ENCODE data around the gene PARP2. TPM values are rescaled to one million over a fixed set of nuclear protein-coding genes. Genes with fewer than 3 reads are reported as not detected.

The PARP2 gene
- total RNA-seq, 1 experiment from 2014 or later = 49.4 TPM

DNA sequence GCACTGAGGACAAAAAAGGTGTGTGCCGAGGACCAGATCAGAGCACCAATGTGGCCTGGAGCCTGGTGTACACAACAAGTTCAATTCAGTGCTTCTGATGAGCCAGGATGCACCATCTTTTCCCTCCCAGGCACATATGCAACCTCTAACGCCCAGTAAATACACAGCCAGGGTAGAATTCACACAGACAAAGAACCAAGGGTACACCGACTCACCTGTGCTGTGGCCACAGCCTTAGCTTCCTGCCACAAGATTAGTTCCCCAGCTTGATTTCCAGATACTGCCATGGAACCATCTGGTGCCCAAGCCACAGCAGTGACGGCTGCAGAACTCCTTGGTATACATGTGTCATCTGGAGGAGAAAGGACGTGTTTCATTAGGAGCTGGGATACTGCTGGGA is 29.4 kb downstream of the PARP2 start:
- TF ChIP-seq, protein P1, sequence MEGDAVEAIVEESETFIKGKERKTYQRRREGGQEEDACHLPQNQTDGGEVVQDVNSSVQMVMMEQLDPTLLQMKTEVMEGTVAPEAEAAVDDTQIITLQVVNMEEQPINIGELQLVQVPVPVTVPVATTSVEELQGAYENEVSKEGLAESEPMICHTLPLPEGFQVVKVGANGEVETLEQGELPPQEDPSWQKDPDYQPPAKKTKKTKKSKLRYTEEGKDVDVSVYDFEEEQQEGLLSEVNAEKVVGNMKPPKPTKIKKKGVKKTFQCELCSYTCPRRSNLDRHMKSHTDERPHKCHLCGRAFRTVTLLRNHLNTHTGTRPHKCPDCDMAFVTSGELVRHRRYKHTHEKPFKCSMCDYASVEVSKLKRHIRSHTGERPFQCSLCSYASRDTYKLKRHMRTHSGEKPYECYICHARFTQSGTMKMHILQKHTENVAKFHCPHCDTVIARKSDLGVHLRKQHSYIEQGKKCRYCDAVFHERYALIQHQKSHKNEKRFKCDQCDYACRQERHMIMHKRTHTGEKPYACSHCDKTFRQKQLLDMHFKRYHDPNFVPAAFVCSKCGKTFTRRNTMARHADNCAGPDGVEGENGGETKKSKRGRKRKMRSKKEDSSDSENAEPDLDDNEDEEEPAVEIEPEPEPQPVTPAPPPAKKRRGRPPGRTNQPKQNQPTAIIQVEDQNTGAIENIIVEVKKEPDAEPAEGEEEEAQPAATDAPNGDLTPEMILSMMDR (IDR thresholded peaks at IDR 0.05; ENCODE audit: insufficient read depth in 1 of 2, low read depth in 1 of 2, low read length in 1 of 2, severe bottlenecking in 1 of 2, unreplicated experiment in 1 of 2) = no peak
- ChIA-PET CTCF (no interaction called here), POLR2A (no interaction called here)
- Mint-ChIP-seq H3K4me3 (ENCODE audit: unreplicated experiment) (no peak overlapping the region), H3K4me1 (ENCODE audit: low read depth, unreplicated experiment) (peaks cover 14% of the 10 kb centered on the region), H3K27me3 (ENCODE audit: insufficient read depth, unreplicated experiment) (no peaks in the 10 kb centered on the region), H3K9me3 (ENCODE audit: unreplicated experiment) (no peaks in the 10 kb centered on the region), H3K36me3 (ENCODE audit: insufficient read depth, unreplicated experiment) (peaks cover 75% of the 10 kb centered on the region), H3K27ac (ENCODE audit: unreplicated experiment) (no peak overlapping the region)
- Histone ChIP-seq H3K4me1 (peaks cover 13% of the 10 kb centered on the region), H3K4me3 (ENCODE audit: low read depth, low read length) (no peak overlapping the region), H3K27me3 (replicated peaks; ENCODE audit: control insufficient read depth, insufficient read depth, low read length) (no peaks in the 10 kb centered on the region), H3K9me3 (no peaks in the 10 kb centered on the region), H3K36me3 (ENCODE audit: control insufficient read depth, insufficient read depth, low read length) (peaks cover 5% of the 10 kb centered on the region; the same call in 1 of the 2 replicates)
- DNase-seq = no peak
- no TSS peak for BruUV-seq (replicated peaks)
- intact Hi-C loops (cut with micrococcal nuclease; ENCODE audit: unreplicated experiment) = no loop called here

DNA sequence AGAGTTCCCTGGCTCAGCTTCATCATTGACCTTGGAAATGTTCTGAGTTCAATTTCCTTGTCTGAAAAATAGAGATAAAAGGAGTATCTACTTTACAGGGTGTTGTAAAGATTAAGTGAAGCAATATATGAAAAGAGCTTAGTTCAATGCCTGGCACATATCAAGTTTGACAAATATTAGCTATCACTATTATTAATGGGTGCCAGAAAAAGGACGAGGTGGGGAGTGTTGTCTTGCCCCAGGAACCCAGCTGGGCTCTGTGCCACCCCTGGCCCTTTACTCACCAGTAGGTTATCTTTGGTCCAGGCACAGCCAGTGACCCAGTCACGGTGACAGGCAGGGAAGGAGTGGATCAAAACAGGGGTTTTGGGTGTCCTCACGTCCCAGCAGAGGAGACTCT is 32.0 kb downstream of the PARP2 start:
- BruUV-seq (replicated peaks) = no TSS peak
- H3K36me3 ChIP-seq (ENCODE audit: control insufficient read depth, insufficient read depth, low read length) = peaks cover 5% of the 10 kb centered on the region; the same call in 1 of the 2 replicates
- Mint-ChIP-seq H3K36me3 (ENCODE audit: insufficient read depth, unreplicated experiment) (peaks cover 75% of the 10 kb centered on the region), H3K9me3 (ENCODE audit: unreplicated experiment) (no peaks in the 10 kb centered on the region), H3K27me3 (ENCODE audit: insufficient read depth, unreplicated experiment) (no peaks in the 10 kb centered on the region), H3K4me3 (ENCODE audit: unreplicated experiment) (no peak overlapping the region), H3K4me1 (ENCODE audit: low read depth, unreplicated experiment) (peaks cover 14% of the 10 kb centered on the region), H3K27ac (ENCODE audit: unreplicated experiment) (peak overlapping the region; percentile 89)
- ChIA-PET POLR2A (interaction anchor here (1.3 kb wide), 1 partner anchor 32 kb away, joined by 16 read pairs; the partner anchor contains the start of gene PARP2), CTCF (interaction anchor here (0.6 to 1.0 kb wide), 2 partner anchors 40 to 239 kb away, joined by 3 to 4 read pairs; no protein-coding TSS in a partner anchor)
- no peaks in the 10 kb centered on the region for H3K27me3 ChIP-seq (replicated peaks; ENCODE audit: control insufficient read depth, insufficient read depth, low read length)
- TF ChIP-seq, protein P1 (IDR thresholded peaks at IDR 0.05; ENCODE audit: insufficient read depth in 1 of 2, low read depth in 1 of 2, low read length in 1 of 2, severe bottlenecking in 1 of 2, unreplicated experiment in 1 of 2) = no peak
- intact Hi-C loops (cut with micrococcal nuclease; ENCODE audit: unreplicated experiment) = no loop called here
- no peaks in the 10 kb centered on the region for H3K9me3 ChIP-seq
- no peak for DNase-seq
- peaks cover 13% of the 10 kb centered on the region for H3K4me1 ChIP-seq
- no peak overlapping the region for H3K4me3 ChIP-seq (ENCODE audit: low read depth, low read length)

DNA sequence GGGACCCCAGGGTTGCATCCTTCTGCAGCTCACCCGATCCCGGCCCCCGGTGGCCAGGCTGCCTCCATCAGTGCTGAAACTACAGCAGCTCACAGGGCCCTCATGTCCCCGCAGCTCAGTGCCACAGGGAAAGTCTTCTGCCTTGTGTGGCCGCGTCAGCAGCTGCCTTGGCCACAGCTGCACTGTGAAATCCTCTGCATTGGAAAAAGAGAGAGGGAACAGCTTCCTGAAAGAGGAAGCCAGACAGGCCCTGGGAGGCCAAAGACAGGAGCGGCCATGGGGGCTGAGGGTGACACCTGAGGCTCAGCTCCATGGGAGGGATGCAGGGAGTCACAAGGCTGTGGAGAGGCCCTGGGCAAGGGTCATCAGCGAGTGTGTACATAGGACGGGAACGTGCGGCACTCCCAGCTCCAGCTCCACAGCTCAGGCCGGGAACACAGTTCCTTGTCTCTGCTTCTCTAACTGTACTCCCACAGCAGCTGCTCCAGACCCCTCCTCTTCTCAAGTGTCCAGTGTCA is 32.7 kb downstream of the PARP2 start:
- peaks cover 14% of the 10 kb centered on the region for H3K4me1 Mint-ChIP-seq (ENCODE audit: low read depth, unreplicated experiment)
- no TSS peak for BruUV-seq (replicated peaks)
- H3K27ac Mint-ChIP-seq (ENCODE audit: unreplicated experiment) = peak overlapping the region; percentile 89
- intact Hi-C loops (cut with micrococcal nuclease; ENCODE audit: unreplicated experiment) = loop anchor here (1.0 kb wide), 1 partner anchor 33 kb away; the partner anchor contains the start of gene PARP2
- Histone ChIP-seq H3K4me3 (ENCODE audit: low read depth, low read length) (no peak overlapping the region), H3K4me1 (peaks cover 13% of the 10 kb centered on the region), H3K36me3 (ENCODE audit: control insufficient read depth, insufficient read depth, low read length) (peaks cover 5% of the 10 kb centered on the region; the same call in 1 of the 2 replicates), H3K27me3 (replicated peaks; ENCODE audit: control insufficient read depth, insufficient read depth, low read length) (no peaks in the 10 kb centered on the region), H3K9me3 (no peaks in the 10 kb centered on the region)
- POLR2A ChIA-PET = interaction anchor here (0.5 to 1.3 kb wide), 3 partner anchors 33 to 94 kb away, joined by 3 to 16 read pairs (median 4); partner anchors contain the start of genes PARP2 and PIP4P1
- no peaks in the 10 kb centered on the region for H3K9me3 Mint-ChIP-seq (ENCODE audit: unreplicated experiment)
- peak overlapping the region; percentile 12 for H3K4me3 Mint-ChIP-seq (ENCODE audit: unreplicated experiment)
- CTCF ChIA-PET = interaction anchor here (1.0 kb wide), 1 partner anchor 40 kb away, joined by 4 read pairs; no protein-coding TSS in a partner anchor
- H3K27me3 Mint-ChIP-seq (ENCODE audit: insufficient read depth, unreplicated experiment) = no peaks in the 10 kb centered on the region
- peak; percentile 66 to 81 for DNase-seq
- H3K36me3 Mint-ChIP-seq (ENCODE audit: insufficient read depth, unreplicated experiment) = peaks cover 75% of the 10 kb centered on the region
- TF ChIP-seq, protein P1 (IDR thresholded peaks at IDR 0.05; ENCODE audit: insufficient read depth in 1 of 2, low read depth in 1 of 2, low read length in 1 of 2, severe bottlenecking in 1 of 2, unreplicated experiment in 1 of 2) = no peak
